WTC11 (cell line): ENCODE results near the gene STX18. TPM values are rescaled to one million over a fixed set of nuclear protein-coding genes. Genes with fewer than 3 reads are reported as not detected.

Experiments
- ATAC-seq: fragments of 200-7000 bp; cut with Tn5 transposase; 2 replicates; pipeline ENCODE4 v1.10.0; 2021; ENCODE audit warnings: mild to moderate bottlenecking, moderate library complexity
- CTCF ChIA-PET: fragments of 300-600 bp; sonication (Branson Sonifier 250); formaldehyde crosslinking; loops from one replicate; lab custom pipeline; 2021; ENCODE audit warnings: antibody characterized with exemption; lab: Charles Lee
- POLR2A ChIA-PET: fragments of 350-600 bp; sonication (Branson Sonifier 250); formaldehyde crosslinking; loops from one replicate; lab custom pipeline; 2021; ENCODE audit warnings: antibody characterized with exemption; lab: Charles Lee
- DNase-seq: peaks from one replicate; pipeline ENCODE4 v3.0.0; 2021; ENCODE audit warnings: low spot score
- H3K27ac Mint-ChIP-seq: 2 replicates; pipeline ENCODE4 v1.8.0; 2021; ENCODE audit warnings: mixed read lengths
- H3K27me3 Mint-ChIP-seq: 2 replicates; pipeline ENCODE4 v1.8.0; 2021; ENCODE audit warnings: low read depth, mild to moderate bottlenecking, moderate library complexity, mixed read lengths
- H3K36me3 Mint-ChIP-seq: 2 replicates; pipeline ENCODE4 v1.8.0; 2021; ENCODE audit warnings: mixed read lengths
- H3K4me1 Mint-ChIP-seq: 2 replicates; pipeline ENCODE4 v1.8.0; 2022; ENCODE audit warnings: mixed read lengths
- H3K4me3 Mint-ChIP-seq: 2 replicates; pipeline ENCODE4 v1.8.0; 2021; ENCODE audit warnings: mild to moderate bottlenecking, moderate library complexity, mixed read lengths
- H3K9me3 Mint-ChIP-seq: 2 replicates; pipeline ENCODE4 v1.8.0; 2021; ENCODE audit warnings: mixed read lengths
- ARID4B ChIP-seq: sonication (generic); formaldehyde crosslinking; IDR thresholded peaks from 2 replicates; pipeline ENCODE4 v1.8.0; 2023; ENCODE audit warnings: missing genetic modification reagents, mild to moderate bottlenecking, borderline replicate concordance
- ATF1 ChIP-seq: sonication (generic); formaldehyde crosslinking; IDR thresholded peaks from 2 replicates; pipeline ENCODE4 v1.8.1; 2023; ENCODE audit warnings: mild to moderate bottlenecking, moderate library complexity, missing genetic modification reagents
- ERG ChIP-seq: fragments of 250-450 bp; sonication (Bioruptor Pico); IDR thresholded peaks from 2 replicates; pipeline ENCODE4 v1.8.0; 2021; ENCODE audit warnings: mild to moderate bottlenecking
- FOXP1 ChIP-seq: sonication (generic); formaldehyde crosslinking; IDR thresholded peaks from 2 replicates; pipeline ENCODE4 v1.8.0; 2022; ENCODE audit warnings: missing genetic modification reagents, mild to moderate bottlenecking, moderate library complexity, borderline replicate concordance
- FOXP4 ChIP-seq: sonication (generic); formaldehyde crosslinking; IDR thresholded peaks from 2 replicates; pipeline ENCODE4 v1.8.0; 2022; ENCODE audit warnings: mild to moderate bottlenecking, missing genetic modification reagents
- GTF2I ChIP-seq: fragments of 250-450 bp; sonication (Bioruptor Pico); conservative IDR thresholded peaks from 2 replicates; pipeline ENCODE4 v1.4.0; 2021; ENCODE audit warnings: mild to moderate bottlenecking
- HMGA2 ChIP-seq: fragments of 250-450 bp; sonication (Bioruptor Pico); IDR thresholded peaks from 2 replicates; pipeline ENCODE4 v1.4.0; 2021; ENCODE audit warnings: mild to moderate bottlenecking, moderate library complexity
- HMGXB4 ChIP-seq: sonication (generic); formaldehyde crosslinking; IDR thresholded peaks from 2 replicates; pipeline ENCODE4 v1.8.1; 2023; ENCODE audit warnings: mild to moderate bottlenecking, moderate library complexity, missing genetic modification reagents
- KAT7 ChIP-seq: sonication (generic); formaldehyde crosslinking; IDR thresholded peaks from 2 replicates; pipeline ENCODE4 v1.8.1; 2023; ENCODE audit warnings: missing genetic modification reagents, mild to moderate bottlenecking, borderline replicate concordance
- NFYB ChIP-seq: sonication (generic); formaldehyde crosslinking; conservative IDR thresholded peaks from 2 replicates; pipeline ENCODE4 v1.8.0; 2022; ENCODE audit warnings: low read depth, missing genetic modification reagents
- OVOL2 ChIP-seq: fragments of 250-450 bp; sonication (Bioruptor Pico); IDR thresholded peaks from 2 replicates; pipeline ENCODE4 v1.9.0; 2021; ENCODE audit warnings: mild to moderate bottlenecking, borderline replicate concordance
- PRDM15 ChIP-seq: sonication (generic); formaldehyde crosslinking; IDR thresholded peaks from 2 replicates; pipeline ENCODE4 v1.8.0; 2022; ENCODE audit warnings: missing genetic modification reagents
- SP1 ChIP-seq: sonication (generic); formaldehyde crosslinking; conservative IDR thresholded peaks from 2 replicates; pipeline ENCODE4 v1.8.1; 2022; ENCODE audit warnings: missing genetic modification reagents
- ZMAT4 ChIP-seq: fragments of 250-450 bp; sonication (Bioruptor Pico); IDR thresholded peaks from 2 replicates; pipeline ENCODE4 v1.9.0; 2021; ENCODE audit warnings: mild to moderate bottlenecking
- ZNF232 ChIP-seq: sonication (generic); formaldehyde crosslinking; IDR thresholded peaks from 2 replicates; pipeline ENCODE4 v1.8.0; 2022; ENCODE audit warnings: mild to moderate bottlenecking, missing genetic modification reagents
- ZNF396 ChIP-seq: fragments of 250-450 bp; sonication (Bioruptor Pico); IDR thresholded peaks from 2 replicates; pipeline ENCODE4 v1.8.0; 2021; ENCODE audit warnings: mild to moderate bottlenecking, moderate library complexity, borderline replicate concordance
- ZNF423 ChIP-seq: fragments of 250-450 bp; sonication (Bioruptor Pico); IDR thresholded peaks from 2 replicates; pipeline ENCODE4 v2.1.2; 2022; ENCODE audit warnings: mild to moderate bottlenecking, moderate library complexity
- ZNF512 ChIP-seq: sonication (generic); formaldehyde crosslinking; IDR thresholded peaks from 2 replicates; pipeline ENCODE4 v1.8.1; 2022; ENCODE audit warnings: missing genetic modification reagents, borderline replicate concordance
- ZNF671 ChIP-seq: fragments of 250-450 bp; sonication (Bioruptor Pico); IDR thresholded peaks from 2 replicates; pipeline ENCODE4 v1.8.0; 2021; ENCODE audit warnings: mild to moderate bottlenecking
- total RNA-seq: library from RNA; stranded (reverse); gene quantifications from 3 replicates; pipeline ENCODE4 v1.2.3, GENCODE V29; 2021

Gene STX18
- total RNA-seq, 1 experiment from 2014 or later, result 16.9 TPM

GRCh38 chr4:4425696-4426095 is 116.2 kb downstream of the STX18 start (continued):
- TF ChIP-seq FOXP1 (CRISPR knock-in tag), result no peak
- TF ChIP-seq HMGXB4 (CRISPR knock-in tag), result no peak
- no peak for TF ChIP-seq ZNF671 (CRISPR knock-in tag)

GRCh38 chr4:4425119-4425690 is 116.6 kb downstream of the STX18 start:
- peak; percentile 3 for DNase-seq
- CTCF ChIA-PET, result interaction anchor here (0.5 to 3.7 kb wide), 5 partner anchors 29 to 961 kb away, joined by 3 to 18 read pairs (median 6); no protein-coding TSS in a partner anchor
- Mint-ChIP-seq H3K4me1 (peaks cover 62% of the 10 kb centered on the region), H3K27me3 (peaks cover 8% of the 10 kb centered on the region), H3K27ac (no peak overlapping the region), H3K36me3 (peaks cover 16% of the 10 kb centered on the region), H3K9me3 (no peaks in the 10 kb centered on the region), H3K4me3 (no peak overlapping the region)
- POLR2A ChIA-PET, result no interaction called here
- ATAC-seq, result no peak
- no peak for TF ChIP-seq ZNF232 (CRISPR knock-in tag)
- no peak for TF ChIP-seq KAT7 (CRISPR knock-in tag)
- no peak for TF ChIP-seq HMGA2
- TF ChIP-seq PRDM15, result no peak
- TF ChIP-seq FOXP1 (CRISPR knock-in tag), result no peak
- no peak for TF ChIP-seq OVOL2 (CRISPR knock-in tag)
- TF ChIP-seq SP1, result no peak
- no peak for TF ChIP-seq ZMAT4 (CRISPR knock-in tag)
- TF ChIP-seq ZNF423 (CRISPR knock-in tag), result no peak
- TF ChIP-seq ZNF512 (CRISPR knock-in tag), result no peak
- no peak for TF ChIP-seq FOXP4 (CRISPR knock-in tag)
- TF ChIP-seq ARID4B (CRISPR knock-in tag), result no peak
- no peak for TF ChIP-seq GTF2I
- no peak for TF ChIP-seq ATF1 (CRISPR knock-in tag)
- TF ChIP-seq ZNF396 (CRISPR knock-in tag), result no peak
- TF ChIP-seq ERG (CRISPR knock-in tag), result no peak
- no peak for TF ChIP-seq NFYB (CRISPR knock-in tag)
